Endothelial cell of umbilical vein (primary cell): ENCODE measurements around the gene PTPRF.

Experiments used
- CTCF ChIP-seq, 2 donors: IDR thresholded peaks; 1 replicate in 1 of 2; 2 replicates in 1 of 2; pipeline ENCODE4 v1.5.1; 2011; ENCODE audit warnings: low read length in 2 of 2, mild to moderate bottlenecking in 2 of 2, moderate library complexity in 2 of 2, control low read depth in 1 of 2, inconsistent platforms in 1 of 2, low read depth in 1 of 2; ENCODE audit not compliant: insufficient read depth in 1 of 2; ENCODE audit errors: extremely low read depth in 1 of 2
- EZH2 ChIP-seq: IDR thresholded peaks from 2 replicates; pipeline ENCODE4 v1.6.1; 2012; ENCODE audit warnings: borderline replicate concordance, low read depth, mild to moderate bottlenecking, moderate library complexity, low read length, inconsistent platforms; ENCODE audit not compliant: severe bottlenecking
- MYC ChIP-seq: IDR thresholded peaks from one replicate; pipeline ENCODE4 v1.6.1; 2011; ENCODE audit warnings: mild to moderate bottlenecking, low read depth, low read length
- POLR2A ChIP-seq: IDR thresholded peaks from 2 replicates; pipeline ENCODE4 v1.6.1; 2012; ENCODE audit warnings: low read depth, mild to moderate bottlenecking, control low read depth, low read length
- POLR2AphosphoS5 ChIP-seq: IDR thresholded peaks from 2 replicates; pipeline ENCODE4 v1.6.1; 2012; ENCODE audit warnings: low read depth, mild to moderate bottlenecking, control low read depth, low read length, moderate library complexity; ENCODE audit not compliant: insufficient read depth
- TF ChIP-seq, protein P1 (sequence below): IDR thresholded peaks from 2 replicates; pipeline ENCODE4 v1.6.1; 2011; ENCODE audit not compliant: insufficient read depth, insufficient read length

DNA sequence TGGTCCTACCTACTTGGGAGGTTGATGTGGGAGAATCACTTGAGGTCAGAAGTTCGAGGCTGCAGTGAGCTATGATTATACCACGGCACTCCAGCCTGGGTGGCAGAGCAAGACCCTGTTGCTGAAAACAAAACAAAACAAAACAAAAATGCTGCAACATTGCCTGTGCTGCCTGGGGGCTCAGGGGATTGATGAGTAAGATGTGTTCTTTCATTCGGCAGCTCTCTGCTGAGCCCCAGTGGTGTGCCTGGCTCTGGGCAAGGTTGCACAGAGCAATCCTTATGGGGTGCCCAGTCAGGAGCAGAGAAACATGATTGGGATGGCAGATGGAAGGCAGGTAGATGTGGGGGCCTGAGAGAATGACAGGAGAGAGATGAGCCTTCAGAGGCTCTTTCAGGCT lies 90.7 kb downstream of the PTPRF start:
- TF ChIP-seq POLR2A (no peak), CTCF (IDR thresholded peaks at IDR 0.05; ENCODE audit: extremely low read depth in 1 of 2, insufficient read depth in 1 of 2, low read depth in 1 of 2, low read length in 2 of 2) (no peak), EZH2 (no peak), MYC (no peak), POLR2AphosphoS5 (no peak)
- TF ChIP-seq, protein P1, sequence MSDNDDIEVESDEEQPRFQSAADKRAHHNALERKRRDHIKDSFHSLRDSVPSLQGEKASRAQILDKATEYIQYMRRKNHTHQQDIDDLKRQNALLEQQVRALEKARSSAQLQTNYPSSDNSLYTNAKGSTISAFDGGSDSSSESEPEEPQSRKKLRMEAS = no peak
